ENCODE results near the gene INPP5D.
A peak's percentile ranks its signal among the peaks of the same experiment; 100 is the strongest.

The INPP5D gene

GRCh38 chr2:233217892-233218377, 157.8 kb downstream of the INPP5D start:
- no peak for DNase-seq
- intact Hi-C loops (cut with DNase I): no loop called here

- intact Hi-C loops (cut with DNase I): no loop called here
- no peak for DNase-seq
Observed at GRCh38 chr2:233218836-233219235, 158.7 kb downstream of the INPP5D start.

GRCh38 chr2:233219848-233220247, 159.7 kb downstream of the INPP5D start:
- no peak for DNase-seq
- intact Hi-C loops (cut with DNase I): no loop called here

GRCh38 chr2:233221378-233222063, 161.4 kb downstream of the INPP5D start:
- no peak for DNase-seq
- intact Hi-C loops (cut with DNase I): no loop called here

- no peak for DNase-seq
- intact Hi-C loops (cut with DNase I): no loop called here
Observed at GRCh38 chr2:233223059-233223894, 163.1 kb downstream of the INPP5D start.

GRCh38 chr2:233225230-233226068, 165.3 kb downstream of the INPP5D start:
- DNase-seq: no peak
- intact Hi-C loops (cut with DNase I): no loop called here

- intact Hi-C loops (cut with DNase I): no loop called here
- no peak for DNase-seq
Observed at GRCh38 chr2:233226511-233227031, 166.4 kb downstream of the INPP5D start.

GRCh38 chr2:233227346-233227978, 167.3 kb downstream of the INPP5D start:
- intact Hi-C loops (cut with DNase I): no loop called here
- DNase-seq: no peak

GRCh38 chr2:233228376-233228775, 168.2 kb downstream of the INPP5D start:
- DNase-seq: no peak
- intact Hi-C loops (cut with DNase I): no loop called here

- DNase-seq: no peak
- intact Hi-C loops (cut with DNase I): no loop called here
Observed at GRCh38 chr2:233233618-233234230, 173.6 kb downstream of the INPP5D start.

- intact Hi-C loops (cut with DNase I): no loop called here
- no peak for DNase-seq
Observed at GRCh38 chr2:233234264-233234663, 174.1 kb downstream of the INPP5D start.

GRCh38 chr2:233234996-233235395, 174.9 kb downstream of the INPP5D start:
- intact Hi-C loops (cut with DNase I): no loop called here
- DNase-seq: no peak

- no peak for DNase-seq
- intact Hi-C loops (cut with DNase I): no loop called here
Observed at GRCh38 chr2:233235977-233236376, 175.8 kb downstream of the INPP5D start.

GRCh38 chr2:233236820-233237589, 176.9 kb downstream of the INPP5D start:
- DNase-seq: no peak
- intact Hi-C loops (cut with DNase I): no loop called here

- intact Hi-C loops (cut with DNase I): no loop called here
- DNase-seq: no peak
Observed at GRCh38 chr2:233240897-233241296, 180.8 kb downstream of the INPP5D start.

GRCh38 chr2:233241803-233242202, 181.7 kb downstream of the INPP5D start:
- intact Hi-C loops (cut with DNase I): no loop called here
- DNase-seq: no peak

GRCh38 chr2:233242231-233242927, 182.2 kb downstream of the INPP5D start:
- intact Hi-C loops (cut with DNase I): no loop called here

GRCh38 chr2:233243348-233243747, 183.2 kb downstream of the INPP5D start:
- intact Hi-C loops (cut with DNase I): no loop called here
- DNase-seq: no peak

More at GRCh38 chr2:233242231-233242927, 182.2 kb downstream of the INPP5D start:
- peak in 4 of 10 donors; percentile 11 to 85 (median 53) for DNase-seq

Data from posterior cingulate gyrus (tissue), 11 donors.